ENCODE measurements around the gene COL27A1.

The COL27A1 gene

GRCh38 chr9:114155995-114156656 is 789 bp downstream of the COL27A1 start:
- no peak for DNase-seq (ENCODE audit: low spot score)
- in situ Hi-C loops (cut with MboI; ENCODE audit: low sequenced_read_pairs, unreplicated experiment): loop anchor here (10.0 kb wide), 1 partner anchor 129 kb away; no protein-coding TSS in a partner anchor
- peak; percentile 2 for TF ChIP-seq CTCF (IDR thresholded peaks at IDR 0.05; ENCODE audit: borderline replicate concordance, control extremely low read depth, extremely low read depth, insufficient read depth, missing control alignments)

GRCh38 chr9:114156657-114157421 is 1.5 kb downstream of the COL27A1 start:
- no peak for TF ChIP-seq CTCF (IDR thresholded peaks at IDR 0.05; ENCODE audit: borderline replicate concordance, control extremely low read depth, extremely low read depth, insufficient read depth, missing control alignments)
- DNase-seq (ENCODE audit: low spot score): no peak
- in situ Hi-C loops (cut with MboI; ENCODE audit: low sequenced_read_pairs, unreplicated experiment): loop anchor here (10.0 kb wide), 1 partner anchor 128 kb away; no protein-coding TSS in a partner anchor

GRCh38 chr9:114157516-114158176 is 2.3 kb downstream of the COL27A1 start:
- in situ Hi-C loops (cut with MboI; ENCODE audit: low sequenced_read_pairs, unreplicated experiment): loop anchor here (10.0 kb wide), 1 partner anchor 127 kb away; no protein-coding TSS in a partner anchor
- TF ChIP-seq CTCF (IDR thresholded peaks at IDR 0.05; ENCODE audit: borderline replicate concordance, control extremely low read depth, extremely low read depth, insufficient read depth, missing control alignments): no peak
- no peak for DNase-seq (ENCODE audit: low spot score)

GRCh38 chr9:114158482-114159130 is 3.3 kb downstream of the COL27A1 start:
- no peak for DNase-seq (ENCODE audit: low spot score)
- TF ChIP-seq CTCF (IDR thresholded peaks at IDR 0.05; ENCODE audit: borderline replicate concordance, control extremely low read depth, extremely low read depth, insufficient read depth, missing control alignments): no peak
- in situ Hi-C loops (cut with MboI; ENCODE audit: low sequenced_read_pairs, unreplicated experiment): loop anchor here (10.0 kb wide), 1 partner anchor 126 kb away; no protein-coding TSS in a partner anchor

GRCh38 chr9:114159691-114160090 is 4.4 kb downstream of the COL27A1 start:
- no peak for DNase-seq (ENCODE audit: low spot score)
- in situ Hi-C loops (cut with MboI; ENCODE audit: low sequenced_read_pairs, unreplicated experiment): loop anchor here (10.0 kb wide), 1 partner anchor 125 kb away; no protein-coding TSS in a partner anchor
- TF ChIP-seq CTCF (IDR thresholded peaks at IDR 0.05; ENCODE audit: borderline replicate concordance, control extremely low read depth, extremely low read depth, insufficient read depth, missing control alignments): no peak

GRCh38 chr9:114161513-114161912 is 6.2 kb downstream of the COL27A1 start:
- DNase-seq (ENCODE audit: low spot score): no peak
- in situ Hi-C loops (cut with MboI; ENCODE audit: low sequenced_read_pairs, unreplicated experiment): no loop called here
- no peak for TF ChIP-seq CTCF (IDR thresholded peaks at IDR 0.05; ENCODE audit: borderline replicate concordance, control extremely low read depth, extremely low read depth, insufficient read depth, missing control alignments)
